Activated CD8-positive, alpha-beta T cell treated with anti-CD3 and anti-CD28 coated beads for 36 hours (primary cell): ENCODE measurements around the gene SLC19A1. TPM values are rescaled to one million over a fixed set of nuclear protein-coding genes. Genes with fewer than 3 reads are reported as not detected.

Experiments used
- ATAC-seq: fragments of 200-7000 bp; cut with Tn5 transposase; one replicate; pipeline ENCODE4 v1.10.0; 2021; ENCODE audit warnings: mild to moderate bottlenecking, moderate library complexity
- CTCF ChIA-PET: fragments of 350-600 bp; sonication (Branson Sonifier 250); formaldehyde crosslinking; loops from one replicate; lab custom pipeline; 2021; ENCODE audit warnings: antibody characterized with exemption; lab: Charles Lee
- POLR2A ChIA-PET: fragments of 350-600 bp; sonication (Branson Sonifier 250); formaldehyde crosslinking; loops from one replicate; lab custom pipeline; 2021; ENCODE audit warnings: antibody characterized with exemption; lab: Charles Lee
- DNase-seq: peaks from one replicate; pipeline ENCODE4 v3.0.0-alpha.2; 2020
- H3K27ac Mint-ChIP-seq: one replicate; pipeline ENCODE4 v1.8.0; 2021; ENCODE audit warnings: mild to moderate bottlenecking, mixed read lengths
- H3K27me3 Mint-ChIP-seq: one replicate; pipeline ENCODE4 v1.8.0; 2021; ENCODE audit warnings: mixed read lengths
- H3K36me3 Mint-ChIP-seq: one replicate; pipeline ENCODE4 v1.8.0; 2021; ENCODE audit warnings: low read depth, mixed read lengths
- H3K4me1 Mint-ChIP-seq: one replicate; pipeline ENCODE4 v1.8.0; 2021; ENCODE audit warnings: low read depth, mixed read lengths
- H3K4me3 Mint-ChIP-seq: one replicate; pipeline ENCODE4 v1.8.0; 2021; ENCODE audit warnings: mild to moderate bottlenecking, moderate library complexity, mixed read lengths
- H3K9me3 Mint-ChIP-seq: one replicate; pipeline ENCODE4 v1.8.0; 2021; ENCODE audit warnings: mixed read lengths
- intact Hi-C: fragments of 100-400 bp; cut with micrococcal nuclease; formaldehyde crosslinking; loops from one replicate; pipeline ENCODE4 v1.10.0; 2022
- total RNA-seq, 2 experiments: library from RNA; stranded (reverse); gene quantifications; one replicate each; pipeline ENCODE4 v1.2.3, GENCODE V29; 2021
- TF ChIP-seq, protein P1 (sequence below): fragments of 200-600 bp; IDR thresholded peaks from one replicate; pipeline ENCODE4 v1.8.0; 2022; ENCODE audit warnings: antibody characterized with exemption, mild to moderate bottlenecking

The SLC19A1 gene
- total RNA-seq, 2 experiments from 2014 or later, result 40.1 to 46.1 TPM

- H3K27me3 Mint-ChIP-seq, result no peaks in the 10 kb centered on the region
- CTCF ChIA-PET, result interaction anchor here (0.7 to 1.6 kb wide), 7 partner anchors 10 to 343 kb away, joined by 3 to 6 read pairs (median 4); no protein-coding TSS in a partner anchor
- DNase-seq (no peak), ATAC-seq (peak; percentile 4)
- H3K4me1 Mint-ChIP-seq, result peaks cover 29% of the 10 kb centered on the region
- peak overlapping the region; percentile 87 for H3K27ac Mint-ChIP-seq
- H3K36me3 Mint-ChIP-seq, result no peaks in the 10 kb centered on the region
- peak overlapping the region; percentile 67 for H3K4me3 Mint-ChIP-seq
- no peaks in the 10 kb centered on the region for H3K9me3 Mint-ChIP-seq
- intact Hi-C loops, result loop anchor here (5.0 to 10.0 kb wide), 2 partner anchors 118 to 346 kb away; no protein-coding TSS in a partner anchor
- POLR2A ChIA-PET, result interaction anchor here (0.6 to 1.4 kb wide), 6 partner anchors 8 to 571 kb away, joined by 3 to 6 read pairs (median 4); no protein-coding TSS in a partner anchor
- TF ChIP-seq, protein P1, sequence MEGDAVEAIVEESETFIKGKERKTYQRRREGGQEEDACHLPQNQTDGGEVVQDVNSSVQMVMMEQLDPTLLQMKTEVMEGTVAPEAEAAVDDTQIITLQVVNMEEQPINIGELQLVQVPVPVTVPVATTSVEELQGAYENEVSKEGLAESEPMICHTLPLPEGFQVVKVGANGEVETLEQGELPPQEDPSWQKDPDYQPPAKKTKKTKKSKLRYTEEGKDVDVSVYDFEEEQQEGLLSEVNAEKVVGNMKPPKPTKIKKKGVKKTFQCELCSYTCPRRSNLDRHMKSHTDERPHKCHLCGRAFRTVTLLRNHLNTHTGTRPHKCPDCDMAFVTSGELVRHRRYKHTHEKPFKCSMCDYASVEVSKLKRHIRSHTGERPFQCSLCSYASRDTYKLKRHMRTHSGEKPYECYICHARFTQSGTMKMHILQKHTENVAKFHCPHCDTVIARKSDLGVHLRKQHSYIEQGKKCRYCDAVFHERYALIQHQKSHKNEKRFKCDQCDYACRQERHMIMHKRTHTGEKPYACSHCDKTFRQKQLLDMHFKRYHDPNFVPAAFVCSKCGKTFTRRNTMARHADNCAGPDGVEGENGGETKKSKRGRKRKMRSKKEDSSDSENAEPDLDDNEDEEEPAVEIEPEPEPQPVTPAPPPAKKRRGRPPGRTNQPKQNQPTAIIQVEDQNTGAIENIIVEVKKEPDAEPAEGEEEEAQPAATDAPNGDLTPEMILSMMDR, result no peak
Observed at GRCh38 chr21:45478816-45479669, 63.2 kb downstream of the SLC19A1 start.

DNA sequence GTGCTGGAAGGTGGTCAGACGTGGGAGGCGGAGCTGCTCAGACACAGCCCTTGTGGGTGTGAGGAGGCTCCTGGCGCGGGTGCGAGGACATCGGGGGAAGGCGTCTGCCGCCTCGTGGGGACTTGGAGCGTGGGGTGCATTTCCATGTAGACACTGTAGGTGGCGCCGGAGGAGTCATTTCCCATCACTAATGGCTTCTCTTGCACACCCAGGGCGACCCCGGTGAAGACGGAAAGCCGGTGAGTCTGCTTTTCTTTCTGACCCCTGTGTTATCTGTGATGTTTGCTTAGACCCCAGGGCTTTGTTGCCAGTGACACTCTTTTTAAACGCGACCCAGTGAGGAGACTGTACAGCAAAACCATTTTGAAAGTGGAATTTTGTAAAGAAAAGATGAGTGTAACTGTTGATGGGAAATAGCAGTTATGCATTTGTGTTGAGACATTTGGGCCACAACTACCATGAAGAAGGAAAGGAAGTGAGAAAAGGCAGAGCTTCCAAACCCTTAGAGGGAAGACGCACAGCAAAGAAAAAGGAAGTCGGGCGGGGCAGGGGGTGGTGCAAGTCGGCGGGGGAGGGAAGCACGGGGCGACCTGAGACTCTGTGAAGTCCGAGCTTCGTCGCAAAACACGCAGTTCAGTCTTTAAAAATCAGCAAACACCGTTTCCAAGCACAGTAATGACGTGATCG, 64.0 kb downstream of the SLC19A1 start:
- peak overlapping the region; percentile 87 for H3K27ac Mint-ChIP-seq
- DNase-seq, result peak; percentile 89
- no peaks in the 10 kb centered on the region for H3K36me3 Mint-ChIP-seq
- peak; percentile 80 for ATAC-seq
- H3K4me3 Mint-ChIP-seq, result peak overlapping the region; percentile 67
- TF ChIP-seq, protein P1, result peak; percentile 98
- intact Hi-C loops, result loop anchor here (5.0 to 10.0 kb wide), 2 partner anchors 119 to 347 kb away; no protein-coding TSS in a partner anchor
- ChIA-PET POLR2A (interaction anchor here (1.1 kb wide), 2 partner anchors 23 to 81 kb away, joined by 3 to 4 read pairs; no protein-coding TSS in a partner anchor), CTCF (interaction anchor here (0.7 to 1.6 kb wide), 9 partner anchors 9 to 344 kb away, joined by 3 to 6 read pairs (median 4); no protein-coding TSS in a partner anchor)
- H3K27me3 Mint-ChIP-seq, result no peaks in the 10 kb centered on the region
- no peaks in the 10 kb centered on the region for H3K9me3 Mint-ChIP-seq
- H3K4me1 Mint-ChIP-seq, result peaks cover 26% of the 10 kb centered on the region

GRCh38 chr21:45477176-45478114, 64.8 kb downstream of the SLC19A1 start:
- no peak for DNase-seq
- ChIA-PET CTCF (interaction anchor here (1.0 to 1.6 kb wide), 7 partner anchors 9 to 345 kb away, joined by 3 to 6 read pairs (median 3); no protein-coding TSS in a partner anchor), POLR2A (interaction anchor here (1.1 kb wide), 2 partner anchors 24 to 81 kb away, joined by 3 to 4 read pairs; no protein-coding TSS in a partner anchor)
- peaks cover 23% of the 10 kb centered on the region for H3K4me1 Mint-ChIP-seq
- H3K9me3 Mint-ChIP-seq, result no peaks in the 10 kb centered on the region
- no peak for ATAC-seq
- H3K4me3 Mint-ChIP-seq, result peak overlapping the region; percentile 67
- peak overlapping the region; percentile 87 for H3K27ac Mint-ChIP-seq
- no peaks in the 10 kb centered on the region for H3K27me3 Mint-ChIP-seq
- H3K36me3 Mint-ChIP-seq, result no peaks in the 10 kb centered on the region
- TF ChIP-seq, protein P1, result no peak
- intact Hi-C loops, result loop anchor here (5.0 to 10.0 kb wide), 2 partner anchors 120 to 347 kb away; no protein-coding TSS in a partner anchor

- no peak for ATAC-seq
- POLR2A ChIA-PET, result no interaction called here
- no peaks in the 10 kb centered on the region for H3K9me3 Mint-ChIP-seq
- peak overlapping the region; percentile 62 for H3K27ac Mint-ChIP-seq
- no peak for DNase-seq
- peaks cover 23% of the 10 kb centered on the region for H3K4me1 Mint-ChIP-seq
- TF ChIP-seq, protein P1, result no peak
- no peak overlapping the region for H3K4me3 Mint-ChIP-seq
- no peaks in the 10 kb centered on the region for H3K27me3 Mint-ChIP-seq
- CTCF ChIA-PET, result interaction anchor here (1.6 kb wide), 1 partner anchor 14 kb away, joined by 5 read pairs; no protein-coding TSS in a partner anchor
- intact Hi-C loops, result loop anchor here (5.0 to 10.0 kb wide), 2 partner anchors 121 to 348 kb away; no protein-coding TSS in a partner anchor
- no peaks in the 10 kb centered on the region for H3K36me3 Mint-ChIP-seq
Observed at GRCh38 chr21:45476582-45476981, 65.7 kb downstream of the SLC19A1 start.
